Endothelial cell of umbilical vein (primary cell): Measurements from ENCODE around the gene TTN. TPM values are rescaled to one million over a fixed set of nuclear protein-coding genes. Genes with fewer than 3 reads are reported as not detected.

Source experiments
- BruUV-seq: library from RNA; stranded (reverse); fragments of 400-500 nt; replicated peaks from 2 replicates; lab custom pipeline; 2021; lab: Mats Ljungman, UMichigan
- CTCF ChIA-PET: fragments of 300-600, 350-600 bp; sonication (Branson Sonifier 250); formaldehyde crosslinking; loops from one replicate; lab custom pipeline; 2021; ENCODE audit warnings: antibody characterized with exemption, inconsistent platforms; lab: Charles Lee
- POLR2A ChIA-PET: fragments of 300-600, 350-600 bp; sonication (Branson Sonifier 250); formaldehyde crosslinking; loops from one replicate; lab custom pipeline; 2021; ENCODE audit warnings: antibody characterized with exemption, inconsistent platforms; lab: Charles Lee
- DNase-seq: peaks from one replicate; pipeline ENCODE4 v3.0.0-alpha.2; 2011; ENCODE audit warnings: low read depth, low spot score
- FAIRE-seq: peaks from 2 replicates; lab custom pipeline; 2011; peaks lifted over from hg19 to GRCh38; lab: Jason Lieb, UNC
- H2AFZ ChIP-seq: 2 replicates; pipeline ENCODE4 v1.6.0; 2012; ENCODE audit warnings: low read depth, low read length, control low read depth, inconsistent platforms
- H3K27ac ChIP-seq: 2 replicates; pipeline ENCODE4 v1.5.1; 2011; ENCODE audit warnings: low read depth, mild to moderate bottlenecking, control low read depth, low read length, moderate library complexity; ENCODE audit not compliant: insufficient read depth
- H3K27me3 ChIP-seq, 2 experiments: 2 replicates each; pipeline versions ENCODE4 v1.6.0 to v1.6.1; 2011; ENCODE audit warnings: low read length in 2 of 2, mixed read lengths in 1 of 2; ENCODE audit not compliant: control insufficient read depth in 2 of 2, insufficient read depth in 2 of 2
- H3K36me3 ChIP-seq, 2 experiments: 2 replicates in 1 of 2; 3 replicates in 1 of 2; pipeline ENCODE4 v1.5.1; 2011; ENCODE audit warnings: low read length in 2 of 2, mild to moderate bottlenecking in 1 of 2, moderate library complexity in 1 of 2; ENCODE audit not compliant: control insufficient read depth in 2 of 2, insufficient read depth in 2 of 2; ENCODE audit errors: extremely low read depth in 1 of 2
- H3K4me1 ChIP-seq: 3 replicates; pipeline ENCODE4 v1.5.1; 2011; ENCODE audit warnings: mild to moderate bottlenecking, low read length; ENCODE audit not compliant: control insufficient read depth, insufficient read depth; ENCODE audit errors: extremely low read depth
- H3K4me2 ChIP-seq: 2 replicates; pipeline ENCODE4 v1.6.1; 2011; ENCODE audit warnings: low read length, control low read depth, mixed read lengths; ENCODE audit not compliant: insufficient read depth
- H3K4me3 ChIP-seq, 3 experiments: fragments of 200-600 bp in 1 of 3; sonication (generic), shearing (Covaris generic) in 1 of 3; replicated peaks in 1 of 3; 2 replicates each; pipeline ENCODE4 v1.5.1; 2011 to 2016; ENCODE audit warnings: control low read depth in 3 of 3, low read length in 3 of 3, mild to moderate bottlenecking in 2 of 3, inconsistent platforms in 1 of 3, low read depth in 1 of 3, moderate library complexity in 1 of 3; ENCODE audit not compliant: insufficient read depth in 1 of 3
- H3K79me2 ChIP-seq: 2 replicates; pipeline ENCODE4 v1.6.0; 2012; ENCODE audit warnings: low read length, inconsistent platforms; ENCODE audit not compliant: control insufficient read depth, insufficient read depth
- H3K9ac ChIP-seq: replicated peaks from 2 replicates; pipeline ENCODE3; 2011; ENCODE audit warnings: low read length, control low read depth; ENCODE audit not compliant: insufficient read depth; ENCODE audit errors: extremely low read depth
- H3K9me1 ChIP-seq: replicated peaks from 3 replicates; pipeline ENCODE4 v1.6.0; 2011; ENCODE audit warnings: mild to moderate bottlenecking, low read length; ENCODE audit not compliant: control insufficient read depth, insufficient read depth; ENCODE audit errors: extremely low read depth
- H3K9me3 ChIP-seq: replicated peaks from 2 replicates; pipeline ENCODE4 v1.5.1; 2012; ENCODE audit warnings: low read length, inconsistent platforms; ENCODE audit not compliant: control insufficient read depth, insufficient read depth
- H4K20me1 ChIP-seq: replicated peaks from 2 replicates; pipeline ENCODE3; 2011; ENCODE audit warnings: mild to moderate bottlenecking, low read length; ENCODE audit not compliant: control insufficient read depth, insufficient read depth; ENCODE audit errors: extremely low read depth
- CTCF ChIP-seq, 2 donors: IDR thresholded peaks; 1 replicate in 1 of 2; 2 replicates in 1 of 2; pipeline ENCODE4 v1.5.1; 2011; ENCODE audit warnings: low read length in 2 of 2, mild to moderate bottlenecking in 2 of 2, moderate library complexity in 2 of 2, control low read depth in 1 of 2, inconsistent platforms in 1 of 2, low read depth in 1 of 2; ENCODE audit not compliant: insufficient read depth in 1 of 2; ENCODE audit errors: extremely low read depth in 1 of 2
- EZH2 ChIP-seq: IDR thresholded peaks from 2 replicates; pipeline ENCODE4 v1.6.1; 2012; ENCODE audit warnings: borderline replicate concordance, low read depth, mild to moderate bottlenecking, moderate library complexity, low read length, inconsistent platforms; ENCODE audit not compliant: severe bottlenecking
- FOS ChIP-seq: IDR thresholded peaks from 2 replicates; pipeline ENCODE4 v1.6.1; 2011; ENCODE audit warnings: mild to moderate bottlenecking, low read length, moderate library complexity, borderline replicate concordance; ENCODE audit not compliant: insufficient read depth
- GATA2 ChIP-seq: IDR thresholded peaks from 2 replicates; pipeline ENCODE4 v1.7.0; 2011; ENCODE audit warnings: low read depth, mild to moderate bottlenecking, moderate library complexity, mixed read lengths, low read length; ENCODE audit not compliant: insufficient read length, insufficient read depth
- JUN ChIP-seq: IDR thresholded peaks from 2 replicates; pipeline ENCODE4 v1.6.1; 2011; ENCODE audit warnings: borderline replicate concordance, low read depth; ENCODE audit not compliant: insufficient read length, insufficient read depth
- MYC ChIP-seq: IDR thresholded peaks from one replicate; pipeline ENCODE4 v1.6.1; 2011; ENCODE audit warnings: mild to moderate bottlenecking, low read depth, low read length
- POLR2A ChIP-seq: IDR thresholded peaks from 2 replicates; pipeline ENCODE4 v1.6.1; 2012; ENCODE audit warnings: low read depth, mild to moderate bottlenecking, control low read depth, low read length
- POLR2AphosphoS5 ChIP-seq: IDR thresholded peaks from 2 replicates; pipeline ENCODE4 v1.6.1; 2012; ENCODE audit warnings: low read depth, mild to moderate bottlenecking, control low read depth, low read length, moderate library complexity; ENCODE audit not compliant: insufficient read depth
- dilution Hi-C: fragments of 300-500 bp; cut with MboI; formaldehyde crosslinking; loops from one replicate; pipeline ENCODE4 v1.15.0; 2019; ENCODE audit warnings: low sequenced_read_pairs; ENCODE audit not compliant: extremely low pct_ligation_motif_present
- intact Hi-C: fragments of 100-400 bp; cut with micrococcal nuclease; formaldehyde crosslinking; loops from one replicate; pipeline ENCODE4 v1.10.0; 2022
- polyA plus RNA-seq, 4 experiments: library from polyadenylated mRNA; depleted of rRNA in 3 of 4; stranded (reverse) in 3 of 4; unstranded in 1 of 4; fragments of >200 nt; gene quantifications; 2 replicates each; pipeline versions ENCODE4 v1.2.1 to v1.2.3, GENCODE V29; 2011 to 2012; ENCODE audit warnings: missing spikeins in 1 of 4
- total RNA-seq: library from RNA; stranded (reverse); gene quantifications from 2 replicates; pipeline ENCODE4 v1.2.3, GENCODE V29; 2021
- TF ChIP-seq, protein P1 (sequence below): IDR thresholded peaks from 2 replicates; pipeline ENCODE4 v1.6.1; 2011; ENCODE audit not compliant: insufficient read depth, insufficient read length

TTN gene
- total and polyA plus RNA-seq, 2 donors (not counting 3 experiments of a cell fraction or from before 2014, with no cell fraction given), result 0.11 to 0.49 TPM

DNA sequence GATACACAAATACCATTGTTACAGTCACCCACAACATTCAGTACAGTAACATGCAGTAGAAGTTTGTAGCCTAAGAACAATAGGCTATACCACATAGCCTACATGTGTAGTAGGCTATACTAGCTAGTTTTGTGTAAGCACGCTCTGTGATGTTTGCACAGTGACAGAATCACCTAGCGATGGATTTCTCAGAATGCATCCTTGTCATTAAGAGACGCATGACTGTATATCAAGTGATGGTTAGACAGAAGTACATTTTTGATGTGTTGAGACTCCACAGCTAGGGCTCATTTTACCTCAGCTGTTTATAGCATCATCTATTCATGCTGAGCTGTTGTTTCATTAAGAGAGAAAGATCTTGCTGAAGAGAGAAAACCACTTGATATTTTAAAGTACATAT lies 307.6 kb downstream of the TTN start:
- no peak overlapping the region for H3K4me3 ChIP-seq
- ChIA-PET POLR2A (no interaction called here), CTCF (no interaction called here)
- no peak overlapping the region for H3K4me2 ChIP-seq
- peaks cover 9 to 21% of the 10 kb centered on the region in 2 experiments for H3K36me3 ChIP-seq
- intact Hi-C loops (no loop called here), dilution Hi-C loops (no loop called here)
- H3K27me3 ChIP-seq, result no peaks in the 10 kb centered on the region
- H2AFZ ChIP-seq, result no peak overlapping the region
- no peak overlapping the region for H3K9ac ChIP-seq
- H3K4me1 ChIP-seq, result no peaks in the 10 kb centered on the region
- no TSS peak for BruUV-seq
- FAIRE-seq (no peak), DNase-seq (no peak)
- H3K79me2 ChIP-seq, result no peaks in the 10 kb centered on the region
- H3K9me1 ChIP-seq, result no peaks in the 10 kb centered on the region
- no peak overlapping the region for H3K27ac ChIP-seq
- no peaks in the 10 kb centered on the region for H4K20me1 ChIP-seq
- TF ChIP-seq GATA2, result no peak
- no peaks in the 10 kb centered on the region for H3K9me3 ChIP-seq

- DNase-seq (no peak), FAIRE-seq (no peak)
- Histone ChIP-seq H3K27ac (no peak overlapping the region), H3K9ac (no peak overlapping the region), H3K27me3 (no peaks in the 10 kb centered on the region), H2AFZ (no peak overlapping the region), H3K4me3 (no peak overlapping the region), H4K20me1 (no peaks in the 10 kb centered on the region), H3K4me1 (no peaks in the 10 kb centered on the region), H3K9me3 (no peaks in the 10 kb centered on the region), H3K79me2 (no peaks in the 10 kb centered on the region), H3K9me1 (no peaks in the 10 kb centered on the region), H3K4me2 (no peak overlapping the region), H3K36me3 (peaks cover 12 to 26% of the 10 kb centered on the region in 2 experiments)
- BruUV-seq, result no TSS peak
- dilution Hi-C loops, result no loop called here
- intact Hi-C loops, result no loop called here
- TF ChIP-seq MYC, result no peak
- no peak for TF ChIP-seq JUN
- no peak for TF ChIP-seq GATA2
- TF ChIP-seq POLR2AphosphoS5, result no peak
- no peak for TF ChIP-seq FOS
- no peak for TF ChIP-seq CTCF (IDR thresholded peaks at IDR 0.05; ENCODE audit: extremely low read depth in 1 of 2, insufficient read depth in 1 of 2, low read depth in 1 of 2, low read length in 2 of 2)
- TF ChIP-seq POLR2A, result no peak
- TF ChIP-seq, protein P1, sequence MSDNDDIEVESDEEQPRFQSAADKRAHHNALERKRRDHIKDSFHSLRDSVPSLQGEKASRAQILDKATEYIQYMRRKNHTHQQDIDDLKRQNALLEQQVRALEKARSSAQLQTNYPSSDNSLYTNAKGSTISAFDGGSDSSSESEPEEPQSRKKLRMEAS, result no peak
- no peak for TF ChIP-seq EZH2
- ChIA-PET CTCF (no interaction called here), POLR2A (no interaction called here)
These were observed 309.1 kb downstream of the TTN start for GRCh38 chr2:178498137-178498536.
